Omental fat pad (tissue), 4 donors: ENCODE data around the gene ATF1. TPM values are rescaled to one million over a fixed set of nuclear protein-coding genes. Genes with fewer than 3 reads are reported as not detected.
"Not testable (repeated sequence)": the region's sequence is repeated elsewhere in the genome, so short reads cannot be mapped to it uniquely, and the experiment has no call there.

Source experiments
- ATAC-seq: fragments of 150-250 bp; one replicate; pipeline ENCODE4 v1.9.1; 2016; ENCODE audit warnings: mild to moderate bottlenecking, moderate library complexity; ENCODE audit not compliant: low FRiP score
- DNase-seq: peaks from one replicate; pipeline ENCODE4 v3.0.0-alpha.2; 2019; ENCODE audit warnings: low spot score
- CTCF ChIP-seq, 3 donors: fragments of 450-650 bp; IDR thresholded peaks; one replicate each; pipeline ENCODE4 v1.5.1; 2016 to 2017; ENCODE audit warnings: antibody characterized with exemption in 3 of 3, mild to moderate bottlenecking in 3 of 3, moderate library complexity in 2 of 3
- total RNA-seq, 4 donors: library from RNA; depleted of rRNA; stranded (reverse); fragments of >200 nt; gene quantifications; one replicate each; pipeline ENCODE4 v1.1.0, GENCODE V29; 2016

Gene ATF1
- total RNA-seq, 4 donors from 2014 or later = 17.0 to 23.3 (median 18.1) TPM

DNA sequence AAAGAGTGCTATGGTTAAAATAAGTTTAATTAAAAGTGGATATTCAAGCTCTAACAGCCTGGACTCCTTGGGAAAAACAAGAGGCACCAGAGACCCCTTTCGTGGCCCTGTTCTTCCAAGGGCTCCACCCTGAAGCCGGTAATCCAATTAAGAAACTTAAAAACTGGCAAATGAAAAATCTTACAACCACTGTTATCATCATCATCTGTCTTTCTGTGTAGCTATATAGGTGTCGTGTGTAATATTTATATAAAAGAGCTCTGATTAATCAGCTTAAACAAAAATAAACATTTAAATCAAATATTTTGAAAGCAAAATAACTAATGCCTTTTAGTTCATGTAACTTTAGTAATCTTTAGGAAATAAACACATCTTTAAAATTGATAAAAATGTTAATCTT, 4.5 kb downstream of the ATF1 start:
- TF ChIP-seq CTCF (IDR thresholded peaks at IDR 0.05) = no peak
- DNase-seq = no peak
- no peak for ATAC-seq

GRCh38 chr12:50768813-50769212, 4.9 kb downstream of the ATF1 start:
- not testable (repeated sequence) for ATAC-seq, DNase-seq

DNA sequence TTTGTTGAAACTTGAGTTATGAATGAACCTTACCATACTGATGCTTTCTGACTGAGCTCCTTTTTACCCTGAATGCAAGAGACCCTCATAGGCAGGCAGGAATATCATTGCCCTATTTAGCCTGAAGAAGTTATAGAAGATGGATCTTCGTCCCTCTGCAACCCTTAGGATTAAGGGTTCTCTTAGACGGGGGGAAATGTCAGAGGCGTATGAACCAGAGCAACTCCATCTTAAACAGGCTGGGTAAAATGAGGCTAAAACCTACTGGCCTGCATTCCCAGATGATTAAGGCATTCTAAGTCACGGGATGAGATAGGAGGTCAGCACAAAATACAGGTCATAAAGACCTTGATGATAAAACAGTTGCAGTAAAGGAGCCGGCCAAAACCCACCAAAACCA, 7.5 kb downstream of the ATF1 start:
- DNase-seq = no peak
- ATAC-seq = no peak
- no peak for TF ChIP-seq CTCF (IDR thresholded peaks at IDR 0.05)

DNA sequence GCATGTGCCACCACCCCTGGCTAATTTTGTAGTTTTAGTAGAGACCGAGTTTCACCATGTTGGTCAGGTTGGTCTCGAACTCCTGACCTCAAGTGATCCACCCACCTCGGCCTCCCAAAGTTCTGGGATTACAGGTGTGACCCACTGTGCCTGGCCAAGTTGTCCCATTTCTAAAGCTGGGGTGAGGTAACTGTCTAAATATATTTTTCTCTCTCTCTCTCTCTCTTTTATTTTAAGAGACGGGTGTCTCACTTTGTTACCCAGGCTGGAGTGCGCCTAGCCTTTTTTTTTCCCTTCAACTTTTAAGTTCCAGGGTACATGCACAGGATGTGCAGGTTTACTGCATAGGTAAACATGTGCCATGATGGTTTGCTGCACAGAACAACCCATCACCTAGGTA, 8.6 kb downstream of the ATF1 start:
- DNase-seq = no peak
- ATAC-seq = no peak
- no peak for TF ChIP-seq CTCF (IDR thresholded peaks at IDR 0.05)

GRCh38 chr12:50772877-50773276, 9.0 kb downstream of the ATF1 start:
- ATAC-seq = no peak
- DNase-seq = no peak
- TF ChIP-seq CTCF (IDR thresholded peaks at IDR 0.05) = no peak

DNA sequence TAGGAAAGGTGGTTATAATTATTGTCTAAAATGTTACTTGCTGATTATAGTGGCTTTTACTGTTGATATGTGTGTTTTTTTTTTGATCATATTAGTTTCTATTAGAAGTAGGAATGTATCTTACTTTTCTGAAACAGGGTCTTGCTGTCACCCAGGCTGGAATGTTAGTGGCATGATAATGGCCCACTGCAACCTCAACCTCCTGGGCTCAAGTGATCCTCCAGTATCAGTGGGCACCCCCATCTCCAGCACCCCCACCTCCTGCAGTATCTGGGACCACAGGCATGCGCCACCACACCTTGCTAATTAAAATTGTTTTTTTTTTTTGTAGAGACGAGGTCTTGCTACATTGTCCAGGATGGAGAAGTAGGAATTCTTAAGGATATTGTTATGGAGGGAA, 11.3 kb downstream of the ATF1 start:
- no peak for DNase-seq
- ATAC-seq = no peak
- TF ChIP-seq CTCF (IDR thresholded peaks at IDR 0.05) = no peak

GRCh38 chr12:50776749-50777728, 13.1 kb downstream of the ATF1 start:
- ATAC-seq = no peak
- TF ChIP-seq CTCF (IDR thresholded peaks at IDR 0.05) = no peak

More at GRCh38 chr12:50776749-50777728, 13.1 kb downstream of the ATF1 start:
- DNase-seq = no peak
